ENCODE results near the gene ACOT7.

DNA sequence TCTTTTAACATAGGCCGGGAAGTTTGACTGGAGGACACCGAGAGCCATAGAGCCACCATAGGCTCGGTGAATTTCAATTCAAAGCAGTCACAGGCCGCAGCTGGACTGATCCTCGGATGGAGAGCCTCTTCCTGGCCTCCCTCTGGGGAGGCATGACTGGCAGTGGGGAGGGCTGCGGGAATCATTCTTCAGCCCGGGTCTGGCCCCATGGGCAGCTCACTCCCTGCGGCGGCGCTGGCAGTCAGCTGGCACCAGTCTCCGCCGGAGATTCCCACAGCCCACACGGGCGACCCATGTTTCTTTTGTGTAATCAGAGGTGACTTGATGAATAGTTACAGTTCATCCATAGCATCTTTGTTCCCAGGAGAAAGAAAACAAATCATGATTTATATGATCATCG, 41.6 kb upstream of the ACOT7 start:
- TF ChIP-seq, protein P1, sequence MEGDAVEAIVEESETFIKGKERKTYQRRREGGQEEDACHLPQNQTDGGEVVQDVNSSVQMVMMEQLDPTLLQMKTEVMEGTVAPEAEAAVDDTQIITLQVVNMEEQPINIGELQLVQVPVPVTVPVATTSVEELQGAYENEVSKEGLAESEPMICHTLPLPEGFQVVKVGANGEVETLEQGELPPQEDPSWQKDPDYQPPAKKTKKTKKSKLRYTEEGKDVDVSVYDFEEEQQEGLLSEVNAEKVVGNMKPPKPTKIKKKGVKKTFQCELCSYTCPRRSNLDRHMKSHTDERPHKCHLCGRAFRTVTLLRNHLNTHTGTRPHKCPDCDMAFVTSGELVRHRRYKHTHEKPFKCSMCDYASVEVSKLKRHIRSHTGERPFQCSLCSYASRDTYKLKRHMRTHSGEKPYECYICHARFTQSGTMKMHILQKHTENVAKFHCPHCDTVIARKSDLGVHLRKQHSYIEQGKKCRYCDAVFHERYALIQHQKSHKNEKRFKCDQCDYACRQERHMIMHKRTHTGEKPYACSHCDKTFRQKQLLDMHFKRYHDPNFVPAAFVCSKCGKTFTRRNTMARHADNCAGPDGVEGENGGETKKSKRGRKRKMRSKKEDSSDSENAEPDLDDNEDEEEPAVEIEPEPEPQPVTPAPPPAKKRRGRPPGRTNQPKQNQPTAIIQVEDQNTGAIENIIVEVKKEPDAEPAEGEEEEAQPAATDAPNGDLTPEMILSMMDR (IDR thresholded peaks at IDR 0.05), result no peak
- TF ChIP-seq POLR2A (IDR thresholded peaks at IDR 0.05; ENCODE audit: low read depth), result no peak

All from esophagus muscularis mucosa (tissue), 3 donors.